NCI-H146 (cell line): ENCODE measurements around the gene FTO.

Experiments
- DNase-seq: peaks from one replicate; lab custom pipeline; 2025; lab: John Stamatoyannopoulos, UW

The FTO gene

DNA sequence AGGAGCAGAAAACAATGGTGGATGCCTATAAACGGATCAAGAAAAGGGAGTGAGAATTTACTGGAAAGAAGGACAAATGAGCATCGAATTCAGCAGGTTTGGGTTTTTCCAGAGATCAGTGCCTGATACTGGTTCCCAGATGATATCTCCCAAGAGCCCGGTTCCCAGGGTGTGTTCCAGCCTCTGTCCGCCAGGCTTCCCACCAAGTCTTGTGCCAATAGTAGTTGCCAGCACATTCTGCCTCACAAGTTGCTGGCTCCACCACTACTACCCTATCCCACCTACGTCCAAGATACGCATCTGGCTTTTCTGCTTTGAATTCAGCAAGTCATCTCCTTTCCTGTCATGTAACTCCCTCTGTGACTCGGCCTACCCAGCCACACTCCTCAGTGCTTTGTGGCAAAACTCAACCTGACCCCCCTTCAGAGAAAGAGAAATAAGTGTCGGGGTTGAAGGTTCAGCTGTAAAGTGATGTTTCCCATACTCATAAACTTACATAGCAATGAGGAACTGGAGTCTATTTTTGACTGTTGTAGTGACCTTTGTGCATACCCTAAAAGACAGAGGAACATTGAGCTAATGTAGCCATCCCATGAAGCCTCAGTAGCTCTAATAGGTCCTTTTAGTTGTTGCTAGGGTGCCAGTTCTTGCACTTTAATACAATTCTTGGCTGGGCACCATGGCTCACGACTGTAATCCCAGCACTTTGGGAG lies 305.7 kb downstream of the FTO start:
- DNase-seq, result no peak

DNA sequence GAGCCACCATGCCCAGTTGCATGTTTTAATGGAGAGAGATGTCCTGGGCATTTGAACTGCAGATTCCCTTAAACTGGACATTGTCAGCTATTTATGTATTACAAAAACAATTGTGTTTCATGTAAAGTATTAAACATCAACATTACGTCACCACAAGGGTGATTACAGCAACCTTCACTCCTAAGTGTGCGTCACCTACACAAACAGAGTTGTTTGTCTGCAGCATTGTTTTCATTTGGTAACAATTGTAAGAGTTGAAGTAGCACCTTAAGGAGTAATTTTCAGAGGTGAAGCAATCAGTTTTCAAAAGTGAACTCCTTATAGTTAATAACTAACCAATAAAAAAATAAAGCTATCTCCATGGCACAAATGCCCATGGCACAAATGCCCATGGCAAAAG lies 311.2 kb downstream of the FTO start:
- DNase-seq, result no peak

DNA sequence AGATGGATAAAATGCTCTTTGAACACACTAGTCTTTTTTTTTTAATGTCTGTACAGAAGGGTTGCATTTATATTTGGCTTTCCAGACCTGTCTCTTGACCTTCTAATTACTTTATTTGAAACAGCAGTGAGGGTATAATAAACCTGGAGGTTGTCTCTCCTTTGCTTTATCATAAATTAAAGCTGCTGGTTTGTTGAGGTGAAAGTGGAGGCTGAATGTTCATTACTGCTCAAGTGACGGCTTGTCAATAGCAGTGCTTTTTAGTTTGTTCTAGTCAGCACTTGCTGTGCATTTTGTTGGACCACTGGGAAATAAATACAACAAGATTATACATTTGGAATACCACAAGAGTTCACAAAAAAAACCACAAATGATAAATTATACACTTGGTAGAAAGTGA lies 318.4 kb downstream of the FTO start:
- DNase-seq, result no peak

DNA sequence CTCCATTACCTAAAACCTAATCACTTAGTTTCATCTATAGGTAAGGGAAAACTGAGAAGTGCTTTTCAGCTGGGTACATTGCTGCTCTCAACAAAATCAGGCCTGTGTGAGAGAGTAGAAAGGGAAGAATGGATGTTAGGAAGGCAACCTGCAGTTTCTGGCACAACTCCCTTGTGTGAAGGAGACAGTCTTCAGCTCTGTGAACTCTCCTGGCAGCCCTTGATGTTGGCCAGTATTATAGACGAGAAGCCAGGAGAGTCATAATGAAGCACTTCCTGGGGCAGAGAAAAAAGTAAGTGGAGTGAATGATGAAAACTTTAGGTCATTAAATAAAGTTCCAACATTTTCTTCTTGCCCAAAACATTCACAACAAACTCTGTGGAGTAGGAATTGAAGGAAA lies 322.5 kb downstream of the FTO start:
- no peak for DNase-seq

DNA sequence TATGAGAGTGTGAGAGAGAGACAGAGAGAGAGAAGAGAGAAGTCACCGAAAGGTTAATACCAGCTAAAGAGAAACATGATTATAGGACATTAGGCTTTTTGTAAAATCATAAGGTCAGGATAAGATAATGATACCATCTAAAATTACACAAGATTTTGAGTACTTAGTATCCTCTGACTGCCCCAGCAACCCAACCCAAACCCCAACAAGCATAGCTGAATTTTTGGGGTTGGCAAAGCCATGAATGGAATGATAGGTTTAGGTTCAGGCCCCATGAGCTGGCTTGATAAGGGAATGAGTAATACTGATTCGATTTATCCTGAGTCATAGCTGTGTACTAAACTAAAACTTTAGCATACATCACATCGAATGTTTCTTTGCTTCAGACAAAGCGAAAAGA lies 323.1 kb downstream of the FTO start:
- no peak for DNase-seq

DNA sequence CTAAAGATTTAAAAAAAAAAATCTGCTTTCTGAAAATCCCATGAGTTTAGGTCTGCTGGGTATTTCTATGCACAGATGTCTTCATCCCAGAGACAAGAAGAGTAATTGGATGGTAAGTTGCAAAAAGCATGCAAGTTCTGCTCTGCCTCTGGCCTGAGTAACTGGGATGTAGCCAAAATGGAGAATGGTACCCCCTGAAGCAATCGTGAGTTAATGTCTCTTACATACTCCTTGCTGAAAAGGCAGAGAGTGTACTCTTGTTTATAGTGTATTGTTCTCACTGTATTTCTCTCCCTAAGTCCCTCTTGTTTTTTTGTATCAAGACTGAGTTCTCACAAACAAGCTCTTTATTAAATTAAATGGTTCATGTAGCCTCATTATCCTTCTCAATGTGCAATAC lies 323.6 kb downstream of the FTO start:
- no peak for DNase-seq

DNA sequence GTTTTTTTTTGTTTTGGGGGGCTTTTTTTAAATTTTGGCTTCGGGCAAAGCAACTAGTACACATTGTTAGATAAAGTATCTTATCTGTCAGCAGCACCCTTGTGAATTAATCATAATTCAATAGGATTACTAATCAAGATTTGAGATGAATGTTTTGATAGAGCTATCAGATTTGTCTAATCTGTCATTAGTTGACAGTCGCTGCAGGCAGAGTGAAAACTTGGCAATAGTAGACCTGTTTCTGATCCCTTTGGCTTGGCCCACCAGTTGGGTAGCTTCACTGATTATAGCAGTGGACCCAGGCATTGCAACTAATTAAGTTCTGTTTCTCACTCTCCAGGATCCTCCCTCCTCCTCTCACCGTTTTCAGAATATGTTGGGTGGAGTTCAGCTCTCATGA lies 324.0 kb downstream of the FTO start:
- no peak for DNase-seq

DNA sequence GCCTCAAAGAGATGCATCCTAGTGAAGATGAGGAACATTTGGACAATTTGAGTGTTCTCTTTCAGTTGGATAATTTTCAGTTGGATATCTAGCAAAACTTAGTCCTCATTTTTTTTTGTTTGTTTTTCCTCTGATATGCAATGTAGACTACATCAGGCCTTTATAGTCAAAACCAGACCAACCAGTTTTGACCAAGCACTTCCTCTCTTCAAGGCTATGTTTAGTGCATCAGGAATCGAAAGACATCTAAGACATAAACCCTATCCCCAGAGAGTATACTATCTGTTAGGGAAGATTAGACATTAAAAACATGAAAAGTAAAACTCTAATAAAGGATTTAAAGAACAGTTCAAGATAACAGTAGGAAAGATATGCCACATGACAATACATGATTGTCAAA lies 326.5 kb downstream of the FTO start:
- DNase-seq, result no peak

DNA sequence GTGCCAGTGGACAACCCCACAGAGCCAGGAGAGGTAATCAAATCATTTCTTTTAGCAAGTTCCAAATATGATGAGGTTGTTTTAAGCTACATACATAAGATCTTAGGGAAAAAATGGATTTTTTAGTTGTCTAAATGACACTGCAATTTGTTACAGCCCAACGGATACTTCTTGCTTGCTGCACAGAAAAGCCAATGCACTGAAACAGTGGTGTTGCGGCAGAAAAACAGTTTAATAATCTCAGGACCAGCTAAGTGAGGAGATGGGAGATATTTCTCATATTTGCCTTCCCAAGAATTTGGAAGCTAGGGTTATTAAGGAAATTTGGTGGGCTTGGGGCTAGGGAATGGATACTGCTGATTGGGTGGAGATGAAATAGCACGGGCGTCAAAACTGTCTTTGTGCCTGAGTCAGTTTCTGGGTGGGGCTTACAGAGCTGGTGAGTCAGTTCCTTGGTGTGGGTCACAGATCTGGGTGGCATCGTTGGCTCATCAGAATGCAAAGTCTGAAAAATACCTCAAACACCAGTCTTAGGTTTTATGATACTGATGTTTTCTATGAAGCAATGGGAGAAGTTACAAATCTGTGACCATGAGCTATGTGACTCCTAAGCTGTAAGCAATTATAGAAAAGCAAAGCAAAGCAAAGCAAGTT lies 327.3 kb downstream of the FTO start:
- no peak for DNase-seq

DNA sequence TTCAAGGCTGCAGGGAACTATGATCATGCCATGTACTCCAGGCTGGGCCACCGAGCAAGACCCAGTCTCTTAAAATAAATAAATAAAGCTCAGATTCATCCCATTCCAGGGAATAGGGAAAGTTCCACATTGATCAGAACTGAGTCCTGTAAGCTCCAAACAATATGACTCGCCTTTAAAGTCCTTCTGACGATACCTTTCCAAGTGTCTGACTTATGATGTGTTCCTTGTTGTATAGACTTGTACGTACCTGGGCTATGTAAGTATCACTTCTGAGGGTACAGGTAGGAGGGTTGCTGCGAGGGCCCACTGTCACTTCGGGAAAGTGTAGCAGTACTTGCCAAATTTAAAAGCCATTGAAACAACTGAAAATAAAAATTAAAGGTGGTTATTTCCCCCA lies 329.8 kb downstream of the FTO start:
- no peak for DNase-seq

DNA sequence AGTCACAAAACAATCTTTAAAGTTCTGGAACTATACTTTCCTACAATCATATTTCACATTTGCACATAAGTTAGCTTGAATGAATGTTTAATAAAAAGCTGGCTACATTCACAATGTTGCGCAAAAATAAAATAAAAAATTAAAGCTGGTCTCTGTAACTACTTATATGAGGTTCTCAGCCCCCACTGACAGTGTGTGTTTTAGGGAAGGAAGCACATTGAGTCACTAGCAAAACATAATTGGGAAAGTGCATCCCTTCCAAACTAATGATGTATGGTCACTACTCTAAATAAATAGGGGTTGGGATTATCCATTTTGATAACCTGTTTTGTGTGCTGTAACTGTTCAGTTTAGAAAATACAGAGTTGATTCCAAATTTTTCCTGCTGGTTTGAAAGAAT lies 330.7 kb downstream of the FTO start:
- DNase-seq, result no peak

DNA sequence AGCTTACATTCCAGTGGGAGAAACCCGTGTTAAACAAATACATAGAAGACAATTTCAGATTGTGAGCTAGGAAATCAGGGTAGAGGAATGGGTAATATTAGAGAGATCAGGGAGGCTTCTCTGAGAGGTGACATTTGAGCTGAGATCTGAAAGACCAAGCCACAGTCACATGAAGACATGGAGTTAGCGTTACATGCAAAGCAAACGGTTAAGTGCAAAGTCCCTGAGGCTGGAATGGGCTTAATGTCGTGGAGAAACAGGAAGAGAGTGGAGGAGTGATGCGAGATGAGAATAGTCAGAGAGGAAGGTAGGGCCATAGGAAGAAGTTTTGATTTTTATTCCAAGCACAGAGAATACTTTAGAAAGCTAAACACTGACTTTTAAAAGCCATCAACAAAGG lies 336.5 kb downstream of the FTO start:
- no peak for DNase-seq

DNA sequence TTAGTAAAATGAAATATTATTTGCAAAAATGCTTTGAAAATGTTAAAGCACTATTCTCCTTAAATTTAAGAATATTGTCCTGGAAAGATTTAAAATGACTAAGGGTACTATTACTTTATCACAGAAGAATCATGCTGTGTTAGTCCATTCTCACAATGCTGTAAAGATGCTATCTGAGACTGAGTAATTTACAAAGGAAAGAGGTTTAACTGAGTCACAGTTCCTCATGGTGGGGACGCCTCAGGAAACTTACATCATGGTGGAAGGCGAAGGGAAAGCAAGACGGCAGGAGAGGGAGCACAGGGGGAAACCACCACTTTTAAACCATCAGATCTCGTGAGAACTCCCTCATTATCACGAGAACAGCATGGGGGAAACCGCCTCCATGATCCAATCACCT lies 337.0 kb downstream of the FTO start:
- no peak for DNase-seq

DNA sequence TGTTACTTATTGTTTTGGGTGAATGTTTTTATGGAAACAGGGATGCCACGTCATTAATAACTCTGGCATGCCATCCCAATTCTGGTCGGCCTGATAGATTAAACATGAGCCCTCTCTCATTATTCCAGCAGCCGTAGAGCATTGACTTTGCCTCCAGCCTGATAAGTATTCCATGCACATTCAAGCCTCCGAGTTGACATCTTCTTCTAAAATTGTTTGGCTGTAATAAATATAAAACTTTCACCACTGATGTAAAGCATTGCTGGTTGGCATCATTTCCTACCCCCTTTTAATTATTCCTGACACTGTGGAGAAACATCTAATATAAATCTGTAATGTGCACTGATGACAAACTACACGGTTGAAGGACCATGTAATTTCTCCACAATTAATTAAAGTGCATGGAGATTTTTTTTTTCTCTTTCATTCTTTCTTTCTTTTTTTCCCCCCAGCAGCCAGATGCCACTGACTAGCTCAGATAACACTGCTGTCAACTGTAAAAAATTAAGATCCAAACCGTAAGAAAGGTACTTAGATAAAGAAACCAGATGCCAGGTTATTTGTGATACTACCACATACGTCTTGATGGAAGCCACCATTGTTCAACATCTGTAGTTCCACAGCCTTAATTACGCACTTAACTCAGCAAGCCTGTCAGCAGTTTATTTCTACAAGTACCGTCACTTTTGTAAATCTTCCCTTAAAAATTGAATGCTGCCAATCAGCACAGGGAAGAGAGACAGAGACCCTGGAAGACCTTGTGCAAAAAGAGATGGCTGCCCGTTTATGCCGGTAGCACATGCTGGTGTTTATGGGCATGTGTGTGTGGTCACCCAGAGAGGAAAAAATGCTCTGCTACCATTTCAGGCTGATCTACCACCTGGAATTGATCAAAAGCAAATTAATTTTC lies 344.9 kb downstream of the FTO start:
- DNase-seq, result no peak

DNA sequence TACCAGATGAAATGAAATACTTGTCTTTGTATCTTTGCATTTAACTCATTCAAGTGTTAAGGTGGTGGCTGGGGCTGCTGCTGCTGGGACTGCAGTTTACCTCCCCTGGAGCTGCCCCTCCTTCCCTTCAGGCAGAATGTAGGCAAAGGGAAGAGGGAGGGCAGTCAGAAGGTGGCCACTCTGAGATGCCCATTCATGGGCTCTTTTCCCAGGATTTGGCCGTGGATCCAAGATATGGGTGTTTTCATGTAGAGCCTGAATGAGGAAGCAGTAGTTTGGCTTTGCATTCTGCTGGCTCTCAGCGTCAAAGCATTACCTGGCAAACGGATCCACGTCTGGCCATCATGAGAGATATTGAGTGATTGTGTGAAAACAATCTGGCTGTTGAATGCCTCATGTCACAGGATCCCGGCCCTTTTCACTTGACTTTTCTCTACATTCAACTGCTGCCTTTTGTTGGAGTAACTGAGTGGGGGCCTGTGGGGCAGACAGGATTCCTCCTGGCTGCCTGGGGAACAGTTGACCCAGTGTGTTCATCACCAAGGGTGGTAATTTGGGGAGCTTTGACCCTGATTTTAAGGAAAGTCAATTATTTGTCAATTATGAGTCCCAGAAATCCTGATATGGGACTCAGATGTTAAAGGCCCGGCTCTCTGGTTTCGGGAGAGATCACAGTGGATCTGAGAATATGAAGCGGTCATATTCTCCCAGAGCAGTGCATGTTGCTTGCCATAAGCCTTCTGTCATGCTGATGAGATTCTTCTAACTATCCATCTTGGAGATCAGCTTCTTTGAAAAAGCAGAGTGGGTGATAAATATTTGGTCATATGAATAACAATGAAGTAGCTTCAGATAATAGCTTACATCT lies 345.9 kb downstream of the FTO start:
- peak; percentile 17 for DNase-seq

DNA sequence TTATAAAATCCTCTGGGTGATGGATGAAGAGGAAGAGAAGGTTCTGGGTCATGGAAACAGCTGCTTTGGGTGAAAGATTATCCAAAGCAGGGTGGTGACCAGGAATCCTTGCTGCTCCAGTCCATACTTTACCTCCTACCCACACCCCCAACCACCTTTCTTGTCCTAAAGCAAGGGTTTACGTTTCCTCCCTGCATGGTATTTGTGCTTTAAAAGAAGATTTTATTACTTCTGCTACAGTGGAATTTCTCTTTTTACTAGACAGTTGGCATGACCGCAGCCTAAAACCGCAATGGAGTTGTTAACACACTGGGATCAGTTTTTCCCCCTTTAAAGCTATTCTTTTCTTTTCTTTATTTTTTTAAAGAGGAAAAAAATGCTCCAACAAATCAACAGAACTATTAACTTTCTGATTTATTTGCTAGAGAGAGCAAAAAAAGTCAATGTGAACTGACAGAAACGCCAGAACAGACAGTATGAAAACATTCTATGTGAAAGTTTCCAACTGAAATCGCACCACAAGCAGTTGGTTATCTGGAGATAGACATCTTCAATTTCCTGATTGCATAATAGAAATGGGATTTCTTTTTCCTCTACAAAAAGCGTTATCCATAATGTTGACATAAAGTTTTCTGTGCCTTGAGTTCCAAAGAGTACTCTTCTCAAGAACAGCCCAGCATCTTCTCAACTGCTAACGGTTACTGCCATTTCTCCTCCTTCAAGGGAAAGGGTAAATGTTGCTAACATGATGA lies 346.7 kb downstream of the FTO start:
- DNase-seq, result no peak

DNA sequence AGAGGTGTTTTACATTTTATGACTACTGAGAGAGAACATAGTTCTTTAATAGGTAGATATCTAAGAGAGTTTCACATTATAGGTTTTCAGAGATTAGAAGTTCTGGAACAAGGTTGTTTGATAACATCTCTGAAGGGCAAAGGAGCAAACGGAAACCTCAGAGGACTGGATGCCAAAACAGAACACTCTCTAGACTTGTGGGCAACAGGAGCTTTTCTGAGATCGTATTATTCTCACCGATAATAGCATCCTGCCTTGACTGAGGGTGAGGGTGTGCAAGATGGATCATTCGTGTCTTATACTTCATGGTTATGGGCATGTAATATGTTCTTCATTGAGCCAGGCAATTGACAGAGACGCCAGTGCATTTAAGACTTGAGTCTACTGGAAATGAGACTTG lies 347.9 kb downstream of the FTO start:
- no peak for DNase-seq

DNA sequence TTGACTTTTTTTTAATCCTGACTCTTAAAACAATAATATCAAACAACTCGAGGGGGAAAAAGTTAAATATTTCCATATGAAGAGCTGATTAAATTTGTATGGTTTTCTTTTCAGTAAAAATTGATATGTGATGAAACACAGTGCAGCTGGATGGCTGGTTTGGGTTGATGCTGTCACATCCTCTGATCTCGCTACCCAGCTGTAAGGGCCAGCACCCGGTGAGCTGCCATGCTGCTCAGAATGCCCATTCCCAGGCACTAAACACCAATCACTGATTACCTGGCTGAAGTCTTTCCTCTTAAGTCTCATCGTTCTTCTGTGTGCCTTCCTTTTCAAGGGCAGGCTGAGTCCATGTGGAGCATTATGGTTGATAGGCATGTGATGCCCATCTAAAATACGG lies 348.3 kb downstream of the FTO start:
- no peak for DNase-seq

DNA sequence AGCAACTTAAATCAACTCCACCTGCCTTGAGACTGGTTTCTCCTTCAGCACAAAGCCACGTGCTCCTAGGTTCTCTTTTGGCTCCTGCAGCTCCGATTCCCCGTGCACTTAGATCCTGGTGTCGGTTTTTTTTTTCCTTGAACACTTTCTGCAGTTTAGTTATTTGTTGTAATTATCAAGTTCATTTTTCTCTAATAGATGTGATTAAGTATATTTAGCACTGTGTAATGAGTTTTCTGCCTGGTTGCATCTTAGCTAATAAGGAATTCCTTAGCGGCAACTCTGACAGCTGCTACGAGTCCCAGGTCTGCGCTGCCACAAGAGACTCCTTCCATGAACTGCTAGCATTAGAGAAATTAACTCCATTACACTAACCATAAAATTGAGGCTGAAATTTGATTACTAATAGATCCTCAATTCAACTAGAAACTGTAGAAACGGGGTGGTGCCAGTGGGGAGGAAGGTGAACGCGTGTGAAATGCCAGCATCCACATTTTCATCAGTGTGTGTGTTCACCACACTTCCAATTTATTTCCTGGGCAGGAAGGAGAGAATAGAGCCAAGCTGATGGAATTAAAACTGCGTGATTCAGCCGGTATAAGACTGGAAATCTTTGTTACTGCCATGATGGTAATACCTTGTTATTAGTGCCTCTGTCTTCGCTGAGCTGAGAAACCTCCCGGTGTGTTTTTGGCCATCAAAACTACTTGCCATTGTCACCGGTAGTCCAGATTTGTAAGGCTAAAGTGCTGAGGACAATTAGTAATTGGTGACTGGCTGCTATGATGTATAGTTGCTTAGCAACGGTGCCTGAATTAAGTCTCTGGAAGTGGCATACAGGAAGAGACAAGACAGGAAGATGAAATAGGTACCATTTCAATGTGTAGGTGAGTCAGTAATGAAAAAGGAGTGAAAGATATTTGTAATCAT lies 350.2 kb downstream of the FTO start:
- DNase-seq, result peak; percentile 79

DNA sequence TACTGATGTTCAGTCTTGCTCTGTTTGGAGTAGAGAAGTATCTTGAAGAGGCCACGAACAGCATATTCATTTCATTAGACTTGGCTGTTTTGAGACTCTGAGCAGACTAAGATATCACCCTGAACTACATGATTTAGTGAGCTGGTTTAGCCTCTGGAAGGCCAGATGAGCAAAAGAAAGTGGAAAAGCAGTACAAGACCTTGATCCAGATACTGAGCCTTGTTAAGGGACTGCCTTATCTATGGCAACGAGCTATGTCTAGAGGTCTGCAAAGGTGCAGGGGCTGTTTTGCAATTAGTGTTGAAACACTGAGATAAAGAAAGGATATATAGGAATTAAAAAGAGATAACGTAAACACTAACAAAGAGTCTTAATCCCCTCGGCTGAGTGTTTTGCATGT lies 351.2 kb downstream of the FTO start:
- no peak for DNase-seq
